ENCODE data around the gene MPI.

MPI gene

DNA sequence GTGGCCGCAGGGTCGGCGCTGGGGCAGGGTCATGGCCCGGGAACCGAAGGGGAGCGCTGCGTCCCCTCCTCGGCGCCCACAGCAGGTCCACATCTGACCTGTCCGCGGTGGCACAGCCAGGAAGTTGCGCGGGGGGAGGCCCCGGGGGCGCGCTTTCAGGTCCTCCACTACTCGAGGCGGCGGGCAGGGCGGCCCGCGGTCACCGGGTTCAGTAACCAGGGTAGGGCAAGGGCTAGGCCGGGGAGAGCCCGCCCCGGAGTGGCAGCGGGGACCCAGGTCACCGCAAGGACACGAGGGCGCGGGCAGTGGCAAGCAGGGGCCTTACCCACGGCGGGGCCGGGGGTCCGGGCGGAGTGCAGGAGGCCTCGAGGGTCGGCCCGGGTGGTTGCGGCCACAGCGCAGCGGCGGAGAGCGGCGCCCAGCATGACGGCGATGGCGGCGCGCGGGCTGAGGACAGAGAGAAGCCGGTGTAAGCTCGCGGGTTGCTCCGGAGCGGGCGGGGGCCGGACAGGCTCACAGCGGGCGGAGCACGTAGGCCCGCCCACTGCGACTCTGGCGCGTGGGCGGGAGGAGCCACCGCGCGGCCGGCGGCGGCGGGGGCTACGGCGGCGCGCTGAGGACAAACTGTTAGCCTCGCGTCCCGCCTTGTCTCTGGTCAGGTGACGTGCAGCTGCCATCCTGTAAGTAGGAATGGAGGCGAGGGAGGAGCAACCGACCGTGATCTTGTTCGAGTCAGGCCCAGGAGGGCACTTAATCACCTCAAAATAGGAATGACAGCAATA lies 47.9 kb downstream of the MPI start, which contains the start of gene COX5A:
COX5A (minus strand) TSS at position 484 of the 782 bp plus-strand sequence; CDS start at position 425, 59 bp downstream.
- peak; percentile 97 for DNase-seq

DNA sequence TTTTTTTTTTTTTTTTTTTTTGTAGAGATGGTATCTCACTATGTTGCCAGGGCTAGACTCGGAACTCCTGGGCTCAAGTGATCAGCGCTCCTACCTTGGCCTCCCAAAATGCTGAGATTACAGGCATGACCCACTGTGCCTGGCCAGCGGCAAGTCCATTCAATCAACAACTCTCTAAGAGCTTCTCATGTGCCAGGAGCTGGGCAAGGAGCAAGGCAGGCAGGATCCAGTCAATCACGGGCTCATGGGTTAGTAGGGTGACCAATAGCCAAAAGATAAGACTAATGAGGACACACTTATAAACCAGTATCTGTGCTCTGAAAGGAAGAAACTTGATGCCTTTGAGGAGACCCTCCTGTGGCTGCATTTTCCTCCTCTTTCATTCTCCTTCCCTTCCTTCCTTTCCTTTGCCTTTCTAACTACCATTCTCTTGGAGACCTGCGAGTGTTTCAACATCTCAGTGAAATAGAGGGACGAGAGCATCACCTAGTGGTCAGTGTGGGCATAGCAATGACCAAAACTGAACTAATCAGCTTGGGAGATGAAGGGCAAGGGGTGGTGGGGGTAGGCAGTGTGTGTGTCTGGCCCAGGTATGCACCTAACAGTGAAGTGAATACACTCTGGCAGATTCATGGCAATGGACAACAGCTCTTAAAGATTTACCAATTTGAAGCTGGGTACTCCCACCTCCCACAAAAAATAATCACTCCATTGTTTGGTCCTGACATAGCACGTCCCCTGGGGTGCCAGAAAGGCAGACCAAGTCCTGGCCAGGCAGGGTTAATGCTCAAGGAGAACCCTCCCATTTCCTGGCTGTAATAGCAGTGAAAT lies 60.5 kb downstream of the MPI start:
- DNase-seq = peak; percentile 64

DNA sequence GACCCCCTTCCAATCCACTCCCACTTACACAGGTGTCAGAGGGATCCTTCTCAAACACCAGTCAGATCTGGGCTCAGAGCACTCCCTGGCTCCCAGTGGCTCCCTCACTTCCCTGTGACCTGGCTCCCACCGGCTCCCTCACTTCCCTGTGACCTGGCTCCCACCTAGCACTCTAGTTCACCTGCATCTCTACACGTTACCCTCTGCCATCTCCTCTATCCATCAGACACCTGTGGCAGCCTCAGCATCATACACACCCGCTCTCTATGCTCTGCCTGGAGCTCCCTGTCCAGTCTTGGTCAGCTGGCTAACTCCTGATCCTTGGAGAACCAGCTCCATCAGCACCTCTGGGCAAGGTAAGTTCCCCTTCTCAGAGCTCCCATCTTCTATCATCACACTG lies 61.2 kb downstream of the MPI start:
- no peak for DNase-seq
